HG03521 (cell line): ENCODE data around the gene TXNRD2.
"Not testable (repeated sequence)": the region's sequence is repeated elsewhere in the genome, so short reads cannot be mapped to it uniquely, and the experiment has no call there.

ENCODE experiments used
- ATAC-seq: cut with Tn5 transposase; IDR thresholded peaks from one replicate; pipeline ENCODE4 v1.9.1; 2021; ENCODE audit warnings: mild to moderate bottlenecking, moderate library complexity; ENCODE audit not compliant: unreplicated experiment

The TXNRD2 gene

GRCh38 chr22:19955241-19956128, 13.9 kb upstream of the TXNRD2 start:
- ATAC-seq, result no peak

GRCh38 chr22:19951346-19951745, 9.7 kb upstream of the TXNRD2 start:
- ATAC-seq, result no peak

GRCh38 chr22:19948057-19948760, 6.6 kb upstream of the TXNRD2 start:
- ATAC-seq, result no peak

GRCh38 chr22:19943082-19944026, 1.7 kb upstream of the TXNRD2 start:
- ATAC-seq, result no peak

- no peak for ATAC-seq
Observed at GRCh38 chr22:19942157-19943081, 801 bp upstream of the TXNRD2 start.

GRCh38 chr22:19940536-19941364, 868 bp downstream of the TXNRD2 start:
- ATAC-seq, result no peak

GRCh38 chr22:19937616-19938473, 3.8 kb downstream of the TXNRD2 start:
- no peak for ATAC-seq

GRCh38 chr22:19936513-19936912, 5.1 kb downstream of the TXNRD2 start:
- no peak for ATAC-seq

GRCh38 chr22:19935123-19935718, 6.4 kb downstream of the TXNRD2 start:
- ATAC-seq, result not testable (repeated sequence)

- no peak for ATAC-seq
Observed at GRCh38 chr22:19933341-19934241, 8.0 kb downstream of the TXNRD2 start.

- no peak for ATAC-seq
Observed at GRCh38 chr22:19932367-19933206, 9.0 kb downstream of the TXNRD2 start.

- no peak for ATAC-seq
Observed at GRCh38 chr22:19931514-19931913, 10.1 kb downstream of the TXNRD2 start.

- ATAC-seq, result no peak
Observed at GRCh38 chr22:19930551-19931486, 10.8 kb downstream of the TXNRD2 start.
